T follicular helper cell (primary cell): ENCODE data around the gene POC1B.

Experiments used
- DNase-seq: peaks from one replicate; pipeline ENCODE4 v3.0.0-alpha.2; 2020; ENCODE audit warnings: low read depth

Gene POC1B

GRCh38 chr12:89421092-89421835 is 104.6 kb downstream of the POC1B start:
- DNase-seq: no peak

- DNase-seq: no peak
Observed at GRCh38 chr12:89418228-89418910, 107.5 kb downstream of the POC1B start.

GRCh38 chr12:89417246-89417977 is 108.4 kb downstream of the POC1B start:
- no peak for DNase-seq

- no peak for DNase-seq
Observed at GRCh38 chr12:89416049-89416792, 109.6 kb downstream of the POC1B start.

GRCh38 chr12:89414851-89415250 is 111.0 kb downstream of the POC1B start:
- no peak for DNase-seq

GRCh38 chr12:89414322-89414721 is 111.5 kb downstream of the POC1B start:
- DNase-seq: no peak

- no peak for DNase-seq
Observed at GRCh38 chr12:89413234-89413633, 112.6 kb downstream of the POC1B start.

GRCh38 chr12:89412665-89413064 is 113.2 kb downstream of the POC1B start:
- no peak for DNase-seq

- no peak for DNase-seq
Observed at GRCh38 chr12:89411846-89412245, 114.0 kb downstream of the POC1B start.

- DNase-seq: no peak
Observed at GRCh38 chr12:89411234-89411633, 114.6 kb downstream of the POC1B start.

- DNase-seq: no peak
Observed at GRCh38 chr12:89405626-89406345, 120.1 kb downstream of the POC1B start.

GRCh38 chr12:89401433-89402058 is 124.3 kb downstream of the POC1B start:
- DNase-seq: no peak

- DNase-seq: no peak
Observed at GRCh38 chr12:89400415-89400814, 125.4 kb downstream of the POC1B start.

- no peak for DNase-seq
Observed at GRCh38 chr12:89395712-89396111, 130.1 kb downstream of the POC1B start.

GRCh38 chr12:89393551-89394121 is 132.2 kb downstream of the POC1B start:
- no peak for DNase-seq

- no peak for DNase-seq
Observed at GRCh38 chr12:89392391-89392790, 133.5 kb downstream of the POC1B start.

GRCh38 chr12:89391726-89392336 is 134.0 kb downstream of the POC1B start:
- no peak for DNase-seq

- no peak for DNase-seq
Observed at GRCh38 chr12:89390802-89391673, 134.8 kb downstream of the POC1B start.
